ENCODE data around the gene ATOSB.

- TF ChIP-seq CTCF (IDR thresholded peaks at IDR 0.05; ENCODE audit: low read length): no peak
- no peak for TF ChIP-seq EZH2 (IDR thresholded peaks at IDR 0.05; ENCODE audit: borderline replicate concordance, low read length)
Observed at GRCh38 chr9:35060548-35061207, 55.0 kb downstream of the ATOSB start.

Measured in OCI-LY1 (cell line).